GM12891 (cell line): ENCODE data around the gene MAN1A1.

ENCODE experiments used
- POLR2A ChIP-seq: IDR thresholded peaks from 2 replicates; pipeline ENCODE4 v1.6.1; 2011; ENCODE audit warnings: low read depth, low read length, control low read depth
- POLR2AphosphoS5 ChIP-seq: IDR thresholded peaks from 2 replicates; pipeline ENCODE4 v1.6.1; 2011; ENCODE audit warnings: low read depth, low read length, control low read depth

GRCh38 chr6:119312875-119313338 is 36.7 kb downstream of the MAN1A1 start:
- TF ChIP-seq POLR2A (no peak), POLR2AphosphoS5 (no peak)
